HepG2 (cell line): Measurements from ENCODE around the gene GHR.
"Not testable (repeated sequence)": the region's sequence is repeated elsewhere in the genome, so short reads cannot be mapped to it uniquely, and the experiment has no call there.

ENCODE experiments used
- CTCF ChIP-seq: sonication (generic); formaldehyde crosslinking; IDR thresholded peaks from 2 replicates; pipeline ENCODE4 v1.5.0; 2020; ENCODE audit warnings: mild to moderate bottlenecking, missing genetic modification reagents, moderate library complexity
- E2F5 ChIP-seq: sonication (generic); formaldehyde crosslinking; conservative IDR thresholded peaks from 2 replicates; pipeline ENCODE4 v1.4.0; 2020; ENCODE audit warnings: missing genetic modification reagents
- GABPB1 ChIP-seq: IDR thresholded peaks from 2 replicates; pipeline ENCODE4 v1.6.1; 2016; ENCODE audit warnings: mild to moderate bottlenecking, missing genetic modification reagents, moderate library complexity, missing compliant biosample characterization
- HDAC1 ChIP-seq: sonication (generic); formaldehyde crosslinking; IDR thresholded peaks from 2 replicates; pipeline ENCODE4 v1.5.1; 2020; ENCODE audit warnings: mild to moderate bottlenecking, missing genetic modification reagents
- HOXA5 ChIP-seq: sonication (generic); formaldehyde crosslinking; IDR thresholded peaks from 2 replicates; pipeline ENCODE4 v1.4.0; 2020; ENCODE audit warnings: missing genetic modification reagents
- POLR2A ChIP-seq, 2 experiments: IDR thresholded peaks; 2 replicates each; pipeline ENCODE4 v1.6.1; 2011; ENCODE audit warnings: low read depth in 2 of 2, low read length in 2 of 2, mild to moderate bottlenecking in 1 of 2, moderate library complexity in 1 of 2; ENCODE audit not compliant: insufficient read depth in 1 of 2
- RFX5 ChIP-seq: IDR thresholded peaks from 2 replicates; pipeline ENCODE4 v1.6.1; 2011; ENCODE audit warnings: low read depth, low read length, improper control_type of control experiment
- TCF12 ChIP-seq, 2 experiments: fragments of 450-650 bp in 1 of 2; sonication (generic) in 1 of 2; formaldehyde crosslinking in 1 of 2; IDR thresholded peaks; 2 replicates each; pipeline versions ENCODE4 v1.6.1 to v1.8.0; 2017 to 2022; ENCODE audit warnings: antibody characterized with exemption in 1 of 2, mild to moderate bottlenecking in 1 of 2, missing genetic modification reagents in 1 of 2, moderate library complexity in 1 of 2
- ZFP90 ChIP-seq: sonication (generic); formaldehyde crosslinking; IDR thresholded peaks from 2 replicates; pipeline ENCODE4 v1.8.0; 2022; ENCODE audit warnings: missing genetic modification reagents, mild to moderate bottlenecking, inconsistent platforms, borderline replicate concordance
- ZNF343 ChIP-seq: sonication (generic); formaldehyde crosslinking; IDR thresholded peaks from 2 replicates; pipeline ENCODE4 v1.4.0; 2020; ENCODE audit warnings: mild to moderate bottlenecking, missing genetic modification reagents
- ZNF589 ChIP-seq: sonication (generic); formaldehyde crosslinking; conservative IDR thresholded peaks from 2 replicates; pipeline ENCODE4 v1.8.0; 2022; ENCODE audit warnings: mild to moderate bottlenecking, moderate library complexity, missing genetic modification reagents
- ZZZ3 ChIP-seq: sonication (generic); formaldehyde crosslinking; IDR thresholded peaks from 2 replicates; pipeline ENCODE4 v1.4.0; 2020; ENCODE audit warnings: missing genetic modification reagents, mild to moderate bottlenecking, borderline replicate concordance

- not testable (repeated sequence) for TF ChIP-seq HOXA5 (CRISPR knock-in tag); GABPB1; CTCF (CRISPR knock-in tag); POLR2A (IDR thresholded peaks at IDR 0.05; ENCODE audit: insufficient read depth in 1 of 2, low read depth in 2 of 2, low read length in 2 of 2); RFX5; ZNF589 (CRISPR knock-in tag); ZNF343; ZFP90 (CRISPR knock-in tag); HDAC1 (CRISPR knock-in tag); ZZZ3; E2F5 (CRISPR knock-in tag); TCF12 (IDR thresholded peaks at IDR 0.05); TCF12 (CRISPR knock-in tag; IDR thresholded peaks at IDR 0.05)
Measured at GRCh38 chr5:42685078-42685477, 261.8 kb downstream of the GHR start.
